Measurements from ENCODE around the gene RBM15B.
"Not testable (repeated sequence)": the region's sequence is repeated elsewhere in the genome, so short reads cannot be mapped to it uniquely, and the experiment has no call there.

Gene RBM15B

DNA sequence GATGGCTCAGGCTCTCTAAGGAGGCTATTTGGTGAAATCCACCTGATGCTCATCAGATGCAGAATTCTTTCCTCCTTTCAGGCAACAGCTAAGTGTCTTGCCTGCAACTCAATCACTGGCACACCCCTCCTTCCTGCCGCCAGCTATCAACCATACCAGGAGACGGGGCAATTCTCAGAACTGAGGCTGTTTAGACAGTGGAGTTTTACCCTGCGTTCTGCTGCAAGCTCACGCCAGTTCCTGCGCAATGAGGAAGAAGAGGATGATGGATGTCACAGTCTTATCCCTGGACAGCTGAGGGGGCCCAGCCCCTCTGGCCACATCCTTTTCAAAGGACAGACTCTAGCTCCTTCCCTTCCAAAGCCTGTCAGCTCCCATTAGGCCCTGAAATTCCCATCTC, 13.0 kb upstream of the RBM15B start:
- DNase-seq (ENCODE audit: low spot score) = no peak

DNA sequence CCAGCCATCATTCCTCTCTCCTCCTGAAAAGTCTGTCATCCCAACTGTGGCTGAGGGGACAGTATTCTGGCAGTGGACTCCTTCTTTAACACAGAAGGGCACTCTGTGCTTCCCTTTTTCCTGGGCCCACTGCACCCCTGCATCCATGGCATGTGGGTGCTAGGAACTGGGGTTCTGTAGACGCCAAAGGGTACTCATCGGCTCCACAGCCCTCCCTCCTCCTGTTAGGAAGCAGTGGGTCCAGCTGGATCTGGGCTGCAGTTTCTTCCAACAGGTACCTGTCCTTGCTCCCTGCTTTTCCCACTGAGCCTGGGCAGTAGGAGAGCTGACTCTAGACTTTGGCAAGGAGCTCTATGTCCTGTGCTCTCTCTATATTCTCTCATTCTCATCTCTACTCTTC, 12.4 kb upstream of the RBM15B start:
- no peak for DNase-seq (ENCODE audit: low spot score)

DNA sequence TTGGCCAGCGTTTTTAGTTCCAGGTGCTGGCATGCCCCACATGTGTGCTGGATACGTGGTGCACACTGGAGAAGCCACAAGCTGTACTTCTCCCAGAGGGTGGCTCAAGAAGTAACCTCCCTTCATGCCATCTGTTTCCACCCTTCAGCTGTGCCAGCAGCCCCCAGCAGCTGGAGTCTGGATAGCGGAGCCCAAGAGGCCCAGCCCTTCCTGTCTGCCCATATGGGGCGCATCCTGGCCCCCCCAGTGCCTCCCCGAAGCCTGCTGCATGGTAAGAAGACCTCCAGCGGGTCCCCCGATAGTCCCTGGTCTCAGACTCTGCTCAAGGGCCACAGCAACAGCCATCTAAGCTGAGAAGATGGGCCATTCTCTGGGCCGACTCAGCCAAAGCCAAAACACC, 11.8 kb upstream of the RBM15B start:
- DNase-seq (ENCODE audit: low spot score) = no peak

DNA sequence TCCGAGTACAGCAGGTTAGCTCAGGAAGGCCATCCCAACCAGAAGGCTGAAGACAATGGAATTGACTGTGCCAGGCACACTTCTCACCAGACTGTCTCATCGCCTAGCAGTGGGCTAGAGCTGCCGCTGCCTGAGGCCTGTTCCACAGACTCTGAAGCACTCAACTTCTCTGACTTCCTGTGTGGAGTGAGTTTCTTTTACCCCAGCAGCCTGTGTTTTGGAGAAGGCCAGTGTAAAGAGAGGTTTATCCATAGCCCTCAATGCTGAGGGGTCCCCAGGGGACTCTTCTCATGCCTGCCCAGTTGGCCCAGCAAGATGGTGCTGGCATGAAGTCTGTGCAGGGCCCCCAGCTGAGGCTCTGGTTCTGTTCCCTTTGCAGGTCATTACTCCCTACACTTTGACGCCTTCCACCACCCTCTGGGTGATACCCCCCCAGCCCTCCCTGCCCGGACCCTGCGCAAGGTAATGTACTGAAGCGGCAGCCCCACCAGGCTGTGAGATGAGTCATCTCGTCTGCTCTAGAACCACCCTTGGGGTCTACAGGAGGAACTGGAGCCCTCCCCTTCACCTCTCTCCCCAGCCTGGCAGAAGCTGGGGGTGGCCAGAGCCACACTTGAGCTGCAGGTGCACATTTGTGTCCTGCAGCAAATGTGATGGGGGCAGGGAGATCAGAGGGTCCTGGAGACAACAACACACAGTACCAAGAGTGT, 11.2 kb upstream of the RBM15B start:
- no peak for DNase-seq (ENCODE audit: low spot score)

DNA sequence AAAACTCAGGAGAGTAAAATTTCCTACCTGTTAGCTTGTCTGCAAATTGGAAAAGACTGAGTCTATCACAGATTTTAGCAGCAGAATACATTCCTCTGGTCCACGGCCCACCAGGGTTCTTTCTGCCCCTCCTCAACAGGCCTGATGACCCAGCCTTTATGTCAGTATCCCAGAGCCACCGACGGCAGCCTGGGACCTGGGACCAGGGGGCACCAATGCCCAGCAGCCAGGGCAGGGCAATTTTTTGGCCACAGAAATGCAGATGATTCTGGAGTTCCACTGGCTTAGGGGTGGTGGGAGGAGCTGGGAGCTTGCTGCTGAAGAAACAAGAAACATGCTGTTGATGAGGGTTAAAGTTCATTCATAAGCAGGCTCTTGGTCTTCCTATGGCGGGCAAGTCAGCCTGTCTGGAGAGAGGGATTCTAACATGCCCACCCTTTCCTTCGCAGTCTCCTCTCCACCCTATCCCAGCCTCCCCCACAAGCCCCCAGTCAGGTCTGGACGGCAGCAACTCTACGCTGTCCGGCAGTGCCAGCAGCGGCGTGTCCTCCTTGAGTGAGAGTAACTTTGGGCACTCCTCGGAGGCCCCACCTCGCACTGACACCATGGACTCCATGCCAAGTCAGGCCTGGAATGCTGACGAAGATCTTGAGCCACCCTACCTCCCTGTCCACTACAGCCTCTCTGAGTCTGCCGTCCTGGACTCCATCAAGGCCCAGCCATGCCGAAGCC, 10.3 kb upstream of the RBM15B start:
- DNase-seq (ENCODE audit: low spot score) = no peak

DNA sequence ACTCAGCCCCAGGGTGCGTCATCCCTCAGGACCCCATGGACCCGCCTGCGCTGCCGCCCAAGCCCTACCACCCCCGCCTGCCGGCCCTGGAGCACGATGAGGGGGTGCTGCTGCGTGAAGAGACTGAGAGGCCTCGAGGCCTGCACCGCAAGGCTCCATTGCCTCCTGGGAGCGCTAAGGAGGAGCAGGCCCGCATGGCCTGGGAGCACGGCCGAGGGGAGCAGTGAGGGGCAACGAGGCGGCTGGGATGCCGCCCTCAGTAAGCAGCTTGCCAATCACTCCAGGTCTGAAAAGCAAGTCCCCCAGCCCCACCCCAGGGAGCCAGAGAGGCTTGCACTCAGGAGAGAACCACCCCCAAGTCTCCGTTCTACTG, 9.8 kb upstream of the RBM15B start:
- DNase-seq (ENCODE audit: low spot score) = no peak

DNA sequence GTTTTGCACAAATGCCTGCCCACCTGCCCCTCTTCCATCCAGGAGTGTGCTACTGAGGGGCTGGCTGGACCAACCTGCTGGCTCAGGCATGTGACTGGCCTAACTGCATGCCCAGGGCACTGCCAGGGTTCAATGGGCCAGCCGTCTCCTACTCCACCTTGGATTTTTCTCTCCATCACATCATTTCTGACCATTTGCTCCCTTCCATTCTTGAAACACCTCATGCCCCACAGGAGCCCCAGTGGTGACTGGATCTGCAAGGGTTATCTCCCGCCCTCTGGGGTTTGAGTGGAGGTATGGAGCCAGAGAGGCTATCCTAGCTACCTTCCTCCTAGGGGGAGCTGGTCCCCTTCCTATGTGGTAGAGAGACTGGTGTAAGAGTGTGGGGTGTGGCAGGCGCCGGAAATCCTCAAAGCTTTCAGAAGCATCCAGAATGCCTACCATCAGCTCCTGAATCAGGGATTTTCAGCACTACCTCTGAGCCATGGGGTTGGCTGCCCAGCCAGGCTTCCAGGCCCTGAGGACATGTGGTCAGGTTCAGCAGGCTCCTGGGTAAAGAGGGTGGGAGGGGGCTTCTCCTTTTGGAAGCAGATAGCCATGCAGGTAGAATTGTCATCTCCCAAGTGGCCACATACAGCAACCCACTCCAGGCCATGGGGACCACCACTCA, 8.9 kb upstream of the RBM15B start:
- no peak for DNase-seq (ENCODE audit: low spot score)

DNA sequence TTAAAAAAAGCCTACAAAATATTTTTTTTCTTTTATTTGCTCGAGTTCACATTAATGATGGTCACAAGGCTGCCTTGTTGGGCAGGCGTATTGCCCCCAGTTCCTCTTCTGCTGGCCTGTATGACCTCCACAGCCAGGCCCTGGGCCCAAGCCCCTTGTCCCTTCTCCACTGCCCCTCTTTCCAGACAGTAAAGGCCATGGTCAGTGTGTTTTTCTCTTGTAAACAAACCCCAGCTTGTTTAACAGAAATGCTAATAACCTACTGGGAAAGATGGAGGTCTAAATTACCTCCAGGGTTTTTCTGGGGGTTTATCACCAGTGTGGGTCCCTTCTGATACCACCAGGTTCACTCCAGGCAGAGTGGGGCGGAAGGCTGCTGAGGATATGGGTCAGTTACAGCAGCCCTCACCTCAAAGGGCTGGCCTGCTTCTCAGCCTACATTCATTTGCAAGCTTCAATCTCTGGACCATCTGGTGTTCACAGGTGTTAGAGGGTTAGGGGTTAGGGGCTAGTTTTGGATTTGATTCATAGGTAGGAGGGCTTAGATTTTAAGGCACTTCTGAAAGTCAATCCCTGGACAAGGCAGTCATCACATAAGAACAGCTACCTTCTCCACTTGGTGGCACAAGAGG, 8.0 kb upstream of the RBM15B start:
- DNase-seq (ENCODE audit: low spot score) = no peak

DNA sequence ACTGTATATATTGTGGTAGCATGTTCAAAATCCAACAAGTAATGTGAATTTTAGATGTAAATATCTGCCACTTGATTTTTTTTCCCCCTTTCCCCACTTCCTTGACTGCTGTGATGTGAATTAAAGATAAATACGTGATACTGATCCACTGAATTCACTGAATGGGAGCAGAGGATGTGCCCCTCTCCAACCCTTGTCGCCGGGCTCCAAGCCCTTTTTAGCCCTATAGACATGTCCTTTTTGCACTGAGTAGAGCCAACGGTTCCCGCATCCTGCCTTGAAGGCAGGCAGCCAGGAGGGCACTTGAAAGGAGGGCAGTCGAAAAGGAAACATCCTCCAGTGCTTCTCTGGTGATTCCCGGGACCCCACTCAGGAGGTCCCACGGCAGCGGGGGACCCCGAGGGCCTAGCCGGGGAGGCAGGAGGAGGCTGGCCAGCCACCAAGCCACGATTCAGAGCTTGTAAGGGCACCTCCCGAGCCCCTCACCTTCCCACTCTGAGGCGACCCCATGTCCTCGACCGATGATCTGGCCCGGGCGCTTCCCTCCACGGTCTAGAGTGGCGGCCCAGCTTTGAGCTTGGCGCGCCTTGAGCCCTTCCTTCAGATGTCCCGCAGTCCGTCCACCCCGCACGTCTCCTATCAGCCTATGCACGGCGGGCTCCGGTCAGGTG, 6.9 kb upstream of the RBM15B start:
- no peak for DNase-seq (ENCODE audit: low spot score)

DNA sequence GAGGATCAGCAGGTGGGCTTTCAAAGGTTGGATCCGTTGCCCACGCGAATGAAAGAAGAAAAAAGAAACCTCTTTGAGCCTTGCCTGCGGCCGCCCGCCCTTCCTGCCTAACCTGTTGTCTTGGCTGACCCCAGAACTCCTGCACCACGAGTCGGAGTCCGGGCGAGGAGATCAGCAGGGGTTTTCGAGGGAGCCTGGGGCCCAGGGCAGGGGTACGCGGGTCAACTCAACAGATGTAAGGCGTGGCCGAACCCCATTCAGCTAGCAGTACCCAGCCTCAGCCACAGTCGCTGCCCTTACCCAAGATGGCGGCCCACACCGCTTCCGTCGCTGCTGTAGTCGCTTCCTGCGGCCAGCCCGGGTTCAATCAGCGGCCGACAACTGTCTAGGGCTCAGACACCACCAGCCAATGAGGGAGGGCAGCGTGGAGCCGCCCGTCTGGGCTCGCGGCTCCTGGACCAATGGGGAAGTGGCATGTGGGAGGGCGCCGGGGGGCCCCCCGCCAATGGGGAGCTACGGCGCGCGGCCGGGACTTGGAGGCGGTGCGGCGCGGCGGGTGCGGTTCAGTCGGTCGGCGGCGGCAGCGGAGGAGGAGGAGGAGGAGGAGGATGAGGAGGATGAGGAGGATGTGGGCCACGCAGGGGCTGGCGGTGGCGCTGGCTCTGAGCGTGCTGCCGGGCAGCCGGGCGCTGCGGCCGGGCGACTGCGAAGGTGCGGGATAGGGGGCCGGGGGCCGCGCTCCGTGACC, 6.2 kb upstream of the RBM15B start, which contains the start of gene MANF:
TSS of gene MANF (plus strand) at position 566 of the 748 bp plus-strand sequence. CDS start at position 618, 52 bp downstream.
- peak; percentile 98 for DNase-seq (ENCODE audit: low spot score)

DNA sequence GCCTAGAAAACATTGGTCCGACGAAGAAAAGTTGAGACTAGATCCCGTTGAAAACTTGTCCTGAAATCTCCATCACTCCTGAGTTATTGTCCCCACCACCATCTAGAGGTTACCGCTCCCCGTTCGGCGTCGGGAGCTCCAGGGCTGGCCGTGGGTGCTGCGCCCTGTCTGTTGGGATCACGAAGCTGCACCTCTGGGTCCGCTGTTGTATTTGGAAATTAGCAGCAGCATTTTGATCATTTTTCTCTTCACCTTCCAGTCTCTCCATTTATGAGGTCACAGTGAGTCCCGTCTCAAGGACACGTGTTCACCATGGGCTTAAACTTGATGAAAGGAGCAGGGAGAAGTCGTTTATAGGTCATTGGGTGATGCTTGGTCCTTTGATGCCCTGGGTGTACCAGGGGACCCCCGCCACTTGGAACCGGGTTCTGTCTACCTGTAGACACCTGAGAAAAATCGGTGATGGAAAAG, 5.4 kb upstream of the RBM15B start:
- no peak for DNase-seq (ENCODE audit: low spot score)

DNA sequence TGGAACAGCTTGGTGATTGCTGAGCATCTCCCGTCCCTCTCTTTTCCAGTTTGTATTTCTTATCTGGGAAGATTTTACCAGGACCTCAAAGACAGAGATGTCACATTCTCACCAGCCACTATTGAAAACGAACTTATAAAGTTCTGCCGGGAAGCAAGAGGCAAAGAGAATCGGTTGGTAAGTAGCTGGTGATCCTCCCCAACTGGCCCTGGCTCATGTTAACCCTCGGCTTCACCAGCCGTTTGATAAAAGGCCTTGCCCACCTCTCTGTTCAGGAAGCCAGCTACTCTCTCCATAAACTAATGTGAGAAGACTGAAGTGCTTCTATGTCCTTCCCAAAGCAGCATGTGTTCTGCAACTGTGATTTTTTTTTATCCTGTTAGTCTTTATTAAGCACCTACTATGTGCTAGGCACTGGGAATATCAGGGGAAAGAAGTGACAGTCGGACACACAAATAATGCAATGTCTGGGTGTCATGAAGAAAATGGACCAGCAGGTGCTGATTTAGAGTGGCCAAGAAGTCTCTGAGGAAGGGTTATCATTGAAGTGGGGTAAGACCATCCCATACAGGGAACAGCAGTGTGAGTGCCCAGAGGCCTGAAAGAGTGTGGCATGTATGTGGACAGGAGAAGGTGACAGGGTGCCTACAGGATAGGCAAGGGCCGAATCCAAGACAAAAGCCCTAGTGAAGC, 4.8 kb upstream of the RBM15B start:
- no peak for DNase-seq (ENCODE audit: low spot score)

DNA sequence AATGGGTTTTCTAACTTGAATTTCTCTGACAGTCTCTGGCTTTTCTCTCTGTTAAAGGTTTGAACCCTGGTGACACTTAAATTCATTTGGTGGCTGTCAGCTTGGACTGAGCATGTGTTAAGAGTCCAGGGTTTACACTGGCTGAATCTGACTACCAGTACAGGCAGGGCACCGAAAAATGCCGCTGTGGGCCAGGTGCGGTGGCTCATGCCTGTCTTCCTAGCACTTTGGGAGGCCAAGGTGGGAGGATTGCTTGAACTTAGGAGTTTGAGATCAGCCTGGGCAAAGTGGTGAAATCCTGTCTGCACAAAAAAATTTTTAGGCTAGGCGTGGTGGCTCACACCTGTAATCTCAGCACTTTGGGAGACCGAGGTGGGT, 4.2 kb upstream of the RBM15B start:
- no peak for DNase-seq (ENCODE audit: low spot score)

DNA sequence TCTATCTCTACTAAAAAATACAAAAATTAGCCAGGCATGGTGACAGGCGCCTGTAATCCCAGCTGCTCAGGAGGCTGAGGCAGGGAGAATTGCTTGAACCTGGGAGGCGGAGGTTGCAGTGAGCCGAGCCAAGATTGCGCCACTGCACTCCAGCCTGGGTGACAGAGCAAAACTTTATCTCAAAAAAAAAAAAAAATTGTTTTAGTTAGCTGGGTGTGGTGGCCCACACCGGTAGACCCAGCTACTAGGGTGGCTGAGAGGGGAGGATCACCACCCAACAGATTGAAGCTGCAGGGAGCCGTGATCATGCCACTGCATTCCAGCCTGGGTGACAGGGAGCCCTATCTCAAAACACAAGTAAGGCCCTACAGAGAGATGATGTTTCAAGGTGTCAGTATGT, 3.8 kb upstream of the RBM15B start:
- not testable (repeated sequence) for DNase-seq (ENCODE audit: low spot score)

DNA sequence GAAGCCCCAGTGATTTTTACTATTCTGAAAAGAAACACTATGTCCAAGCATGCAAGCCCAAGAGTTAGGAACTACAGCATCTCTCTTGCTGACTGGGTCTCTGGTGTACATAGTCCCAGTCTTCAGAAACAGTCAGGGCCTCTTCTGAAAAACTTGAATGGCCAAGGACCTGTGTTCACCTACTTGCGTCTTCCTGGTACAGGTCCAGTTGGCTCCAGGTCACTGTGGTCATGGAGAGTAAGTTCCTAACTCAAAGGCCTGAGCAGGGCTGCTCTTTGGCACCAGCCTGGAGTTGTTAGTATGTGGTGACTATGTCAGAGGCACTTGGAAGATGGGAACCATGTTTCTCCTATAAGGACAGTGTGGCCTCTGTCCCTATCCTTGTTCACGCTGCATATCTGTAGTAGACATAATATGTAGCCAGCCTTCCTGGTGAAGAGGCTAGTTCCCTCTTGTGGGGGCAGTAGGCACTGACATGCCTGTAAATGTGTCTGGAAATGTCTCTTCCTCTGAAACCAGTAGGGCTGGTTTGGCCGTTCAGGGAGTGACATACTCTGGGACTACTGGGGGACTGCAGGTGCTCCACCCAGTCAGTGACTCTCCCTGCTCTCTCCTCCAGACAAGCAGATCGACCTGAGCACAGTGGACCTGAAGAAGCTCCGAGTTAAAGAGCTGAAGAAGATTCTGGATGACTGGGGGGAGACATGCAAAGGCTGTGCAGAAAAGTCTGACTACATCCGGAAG, 2.6 kb upstream of the RBM15B start:
- DNase-seq (ENCODE audit: low spot score) = no peak

DNA sequence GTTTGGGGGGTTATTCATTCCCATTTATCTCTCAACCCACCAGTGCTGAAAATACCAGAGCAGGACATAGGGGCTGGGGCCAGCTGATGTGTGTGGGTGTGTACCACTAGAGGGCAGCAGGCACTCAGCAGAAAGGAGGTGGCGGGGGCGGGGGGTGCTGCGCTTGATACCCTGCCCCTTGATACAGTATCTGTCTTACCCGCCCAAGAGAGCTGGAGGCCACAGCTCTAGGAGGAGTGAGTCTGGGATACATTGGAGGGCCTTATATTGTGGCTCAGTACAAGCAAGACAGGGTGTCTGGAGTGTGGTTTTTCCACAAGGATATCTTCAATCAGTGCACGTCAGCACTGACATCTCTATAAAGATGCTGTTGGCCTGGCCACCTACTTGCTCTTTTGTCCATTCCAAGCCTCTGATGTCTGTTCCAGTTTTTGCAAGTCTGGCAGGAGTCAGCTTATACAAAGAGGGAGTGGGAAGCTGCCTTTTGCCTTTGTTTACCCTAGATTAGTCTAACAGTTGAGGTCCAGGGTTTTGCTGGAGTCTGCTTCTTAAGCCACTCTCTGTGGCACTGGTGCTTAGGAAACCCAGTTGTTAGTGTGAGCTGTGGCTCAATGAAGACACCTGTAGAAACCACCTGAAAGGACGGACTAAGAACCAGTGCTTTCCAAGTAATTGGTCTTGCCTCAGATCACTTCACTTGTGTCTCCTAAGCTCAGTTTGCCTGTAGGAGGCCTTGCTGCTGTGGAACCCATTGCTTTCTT, 1.5 kb upstream of the RBM15B start:
- DNase-seq (ENCODE audit: low spot score) = peak; percentile 63

DNA sequence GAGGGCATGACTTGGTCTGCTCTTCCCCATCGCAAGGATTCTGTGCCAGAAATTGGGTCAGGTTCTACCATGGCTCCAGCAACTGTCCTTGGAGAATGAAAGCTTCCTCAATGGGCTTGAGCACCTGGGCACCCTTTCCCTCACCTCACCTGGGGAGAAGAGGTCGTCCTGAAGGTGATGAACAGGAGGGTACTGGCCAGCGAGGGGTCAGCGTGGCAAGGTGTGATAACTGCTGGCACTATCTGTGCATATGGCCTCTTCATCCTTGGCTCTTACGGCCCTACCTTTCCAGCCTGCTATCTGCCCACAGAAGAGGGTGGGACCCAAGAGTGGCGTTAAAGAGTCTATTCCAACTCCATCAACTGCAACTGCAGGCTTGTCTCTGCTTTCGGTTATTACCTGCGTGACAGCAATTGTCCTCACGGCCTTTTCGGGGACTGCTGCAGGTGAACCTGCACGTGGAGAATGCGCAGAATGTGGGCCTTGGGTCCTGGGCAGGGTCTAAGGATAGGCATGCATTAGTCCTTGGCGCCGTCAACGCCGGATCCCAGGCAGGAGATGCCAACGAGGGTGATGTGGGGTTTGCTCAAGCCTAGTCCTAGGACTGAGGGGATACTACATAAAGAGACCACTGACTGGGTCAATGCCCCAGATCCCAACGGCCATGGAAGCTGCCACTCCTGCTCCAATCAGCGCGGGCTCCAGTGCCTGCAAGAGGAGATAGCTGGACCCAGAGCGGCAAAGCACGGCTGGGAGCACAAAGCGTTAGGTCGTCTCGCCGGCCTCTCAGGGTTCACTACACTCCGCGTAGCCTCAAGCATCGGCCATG, 625 bp upstream of the RBM15B start:
- no peak for DNase-seq (ENCODE audit: low spot score)

Data from globus pallidus (tissue), 1 donor.